ENCODE results near the gene ATP6V1G1. TPM values are rescaled to one million over a fixed set of nuclear protein-coding genes. Genes with fewer than 3 reads are reported as not detected.

ATP6V1G1 gene
- total and polyA plus RNA-seq, 2 of the 13 experiments (the other 11 are each of a cell fraction or from before 2014, with no cell fraction given): 108 to 158 TPM

- TF ChIP-seq, protein P1, sequence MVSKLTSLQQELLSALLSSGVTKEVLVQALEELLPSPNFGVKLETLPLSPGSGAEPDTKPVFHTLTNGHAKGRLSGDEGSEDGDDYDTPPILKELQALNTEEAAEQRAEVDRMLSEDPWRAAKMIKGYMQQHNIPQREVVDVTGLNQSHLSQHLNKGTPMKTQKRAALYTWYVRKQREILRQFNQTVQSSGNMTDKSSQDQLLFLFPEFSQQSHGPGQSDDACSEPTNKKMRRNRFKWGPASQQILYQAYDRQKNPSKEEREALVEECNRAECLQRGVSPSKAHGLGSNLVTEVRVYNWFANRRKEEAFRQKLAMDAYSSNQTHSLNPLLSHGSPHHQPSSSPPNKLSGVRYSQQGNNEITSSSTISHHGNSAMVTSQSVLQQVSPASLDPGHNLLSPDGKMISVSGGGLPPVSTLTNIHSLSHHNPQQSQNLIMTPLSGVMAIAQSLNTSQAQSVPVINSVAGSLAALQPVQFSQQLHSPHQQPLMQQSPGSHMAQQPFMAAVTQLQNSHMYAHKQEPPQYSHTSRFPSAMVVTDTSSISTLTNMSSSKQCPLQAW (CRISPR knock-in tag; IDR thresholded peaks at IDR 0.05): peak; percentile 62; the same call in 1 of the 2 replicates
- TF ChIP-seq TP53 (CRISPR knock-in tag; conservative IDR thresholded peaks at IDR 0.05): 0 out of 2 replicates have a peak, but pooled peaks have one; percentile 32
- no peak for TF ChIP-seq CCAR2 (optimal IDR thresholded peaks at IDR 0.05; ENCODE audit: low read depth, low read length)
- peak; percentile 78 for TF ChIP-seq RNF2 (conservative IDR thresholded peaks at IDR 0.05; ENCODE audit: low read depth)
- TF ChIP-seq ETS1 (CRISPR knock-in tag; IDR thresholded peaks at IDR 0.05): peak; percentile 92
- TF ChIP-seq, protein P2, sequence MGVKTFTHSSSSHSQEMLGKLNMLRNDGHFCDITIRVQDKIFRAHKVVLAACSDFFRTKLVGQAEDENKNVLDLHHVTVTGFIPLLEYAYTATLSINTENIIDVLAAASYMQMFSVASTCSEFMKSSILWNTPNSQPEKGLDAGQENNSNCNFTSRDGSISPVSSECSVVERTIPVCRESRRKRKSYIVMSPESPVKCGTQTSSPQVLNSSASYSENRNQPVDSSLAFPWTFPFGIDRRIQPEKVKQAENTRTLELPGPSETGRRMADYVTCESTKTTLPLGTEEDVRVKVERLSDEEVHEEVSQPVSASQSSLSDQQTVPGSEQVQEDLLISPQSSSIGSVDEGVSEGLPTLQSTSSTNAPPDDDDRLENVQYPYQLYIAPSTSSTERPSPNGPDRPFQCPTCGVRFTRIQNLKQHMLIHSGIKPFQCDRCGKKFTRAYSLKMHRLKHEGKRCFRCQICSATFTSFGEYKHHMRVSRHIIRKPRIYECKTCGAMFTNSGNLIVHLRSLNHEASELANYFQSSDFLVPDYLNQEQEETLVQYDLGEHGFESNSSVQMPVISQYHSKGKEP (CRISPR knock-in tag; IDR thresholded peaks at IDR 0.05): peak; percentile 43; the same call in 1 of the 2 replicates
- peak; percentile 80 for TF ChIP-seq NFYC (CRISPR knock-in tag; IDR thresholded peaks at IDR 0.05)
- no peak for TF ChIP-seq FOXO1 (CRISPR knock-in tag; IDR thresholded peaks at IDR 0.05)
- no peak for TF ChIP-seq SMARCC2 (IDR thresholded peaks at IDR 0.05)
- TF ChIP-seq AHR (CRISPR knock-in tag; IDR thresholded peaks at IDR 0.05): peak; percentile 92
- TF ChIP-seq CREB3 (CRISPR knock-in tag; IDR thresholded peaks at IDR 0.05): peak; percentile 82
- TF ChIP-seq RAD21 (CRISPR knock-in tag; IDR thresholded peaks at IDR 0.05): no peak; the same call in 1 of the 2 replicates
- no peak for TF ChIP-seq ZFP41 (CRISPR knock-in tag; IDR thresholded peaks at IDR 0.05; ENCODE audit: borderline replicate concordance)
- no peak; the same call in 1 of the 2 replicates for TF ChIP-seq FOXJ3 (CRISPR knock-in tag; IDR thresholded peaks at IDR 0.05; ENCODE audit: borderline replicate concordance)
- TF ChIP-seq, protein P3, sequence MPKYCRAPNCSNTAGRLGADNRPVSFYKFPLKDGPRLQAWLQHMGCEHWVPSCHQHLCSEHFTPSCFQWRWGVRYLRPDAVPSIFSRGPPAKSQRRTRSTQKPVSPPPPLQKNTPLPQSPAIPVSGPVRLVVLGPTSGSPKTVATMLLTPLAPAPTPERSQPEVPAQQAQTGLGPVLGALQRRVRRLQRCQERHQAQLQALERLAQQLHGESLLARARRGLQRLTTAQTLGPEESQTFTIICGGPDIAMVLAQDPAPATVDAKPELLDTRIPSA (CRISPR knock-in tag; IDR thresholded peaks at IDR 0.05; ENCODE audit: borderline replicate concordance): no peak
- TF ChIP-seq TEAD3 (CRISPR knock-in tag; optimal IDR thresholded peaks at IDR 0.05; ENCODE audit: borderline replicate concordance): no peak
- no peak for TF ChIP-seq AGO1 (IDR thresholded peaks at IDR 0.05; ENCODE audit: low read depth, low read length, poor library complexity, severe bottlenecking)
- TF ChIP-seq NAIF1 (CRISPR knock-in tag; IDR thresholded peaks at IDR 0.05; ENCODE audit: borderline replicate concordance): 0 out of 2 replicates have a peak, but pooled peaks have one; percentile 52
- no peak for TF ChIP-seq REXO4 (CRISPR knock-in tag; IDR thresholded peaks at IDR 0.05; ENCODE audit: borderline replicate concordance)
- no peak for TF ChIP-seq PRPF4 (IDR thresholded peaks at IDR 0.05; ENCODE audit: low read depth, low read length, poor library complexity, severe bottlenecking)
- peak; percentile 53; the same call in 1 of the 2 replicates for TF ChIP-seq CBX5 (CRISPR knock-in tag; IDR thresholded peaks at IDR 0.05; ENCODE audit: borderline replicate concordance)
- TF ChIP-seq, protein P4, sequence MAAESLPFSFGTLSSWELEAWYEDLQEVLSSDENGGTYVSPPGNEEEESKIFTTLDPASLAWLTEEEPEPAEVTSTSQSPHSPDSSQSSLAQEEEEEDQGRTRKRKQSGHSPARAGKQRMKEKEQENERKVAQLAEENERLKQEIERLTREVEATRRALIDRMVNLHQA (CRISPR knock-in tag; IDR thresholded peaks at IDR 0.05): no peak
- peak; percentile 28; the same call in 1 of the 2 replicates for TF ChIP-seq FOXK1 (CRISPR knock-in tag; IDR thresholded peaks at IDR 0.05; ENCODE audit: borderline replicate concordance, low read depth)
Measured at GRCh38 chr9:114587345-114588202, at the start of gene ATP6V1G1 (continued).
